ENCODE data around the gene EFNA5.

DNA sequence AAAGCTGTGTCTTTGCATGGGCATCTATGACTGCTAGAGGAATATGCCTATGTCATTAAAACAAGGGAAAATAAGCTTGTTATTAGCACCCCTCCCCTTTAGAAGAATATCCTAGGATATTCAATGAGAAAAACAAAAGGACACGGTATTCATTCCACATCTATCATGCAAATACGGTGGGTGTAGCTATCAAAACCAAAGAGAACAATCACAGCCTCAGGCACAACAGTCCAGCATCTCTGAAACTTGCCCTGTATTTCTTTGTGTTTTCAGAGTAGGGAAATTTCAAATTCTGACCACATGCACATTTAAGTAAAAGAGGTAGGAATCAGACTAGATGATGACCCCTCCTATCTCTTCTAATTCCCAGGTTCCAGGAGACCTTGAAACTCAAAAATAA, 209.9 kb downstream of the EFNA5 start:
- TF ChIP-seq, protein P1, sequence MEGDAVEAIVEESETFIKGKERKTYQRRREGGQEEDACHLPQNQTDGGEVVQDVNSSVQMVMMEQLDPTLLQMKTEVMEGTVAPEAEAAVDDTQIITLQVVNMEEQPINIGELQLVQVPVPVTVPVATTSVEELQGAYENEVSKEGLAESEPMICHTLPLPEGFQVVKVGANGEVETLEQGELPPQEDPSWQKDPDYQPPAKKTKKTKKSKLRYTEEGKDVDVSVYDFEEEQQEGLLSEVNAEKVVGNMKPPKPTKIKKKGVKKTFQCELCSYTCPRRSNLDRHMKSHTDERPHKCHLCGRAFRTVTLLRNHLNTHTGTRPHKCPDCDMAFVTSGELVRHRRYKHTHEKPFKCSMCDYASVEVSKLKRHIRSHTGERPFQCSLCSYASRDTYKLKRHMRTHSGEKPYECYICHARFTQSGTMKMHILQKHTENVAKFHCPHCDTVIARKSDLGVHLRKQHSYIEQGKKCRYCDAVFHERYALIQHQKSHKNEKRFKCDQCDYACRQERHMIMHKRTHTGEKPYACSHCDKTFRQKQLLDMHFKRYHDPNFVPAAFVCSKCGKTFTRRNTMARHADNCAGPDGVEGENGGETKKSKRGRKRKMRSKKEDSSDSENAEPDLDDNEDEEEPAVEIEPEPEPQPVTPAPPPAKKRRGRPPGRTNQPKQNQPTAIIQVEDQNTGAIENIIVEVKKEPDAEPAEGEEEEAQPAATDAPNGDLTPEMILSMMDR (IDR thresholded peaks at IDR 0.05; ENCODE audit: low read length), result no peak
- TF ChIP-seq EZH2 (IDR thresholded peaks at IDR 0.05; ENCODE audit: borderline replicate concordance, low read length), result no peak

Data from OCI-LY1 (cell line).